Activated T-cell treated with anti-CD3 and anti-CD28 coated beads, Interleukin-2, amount 50 U/mL, for 24 hours (primary cell): Measurements from ENCODE around the gene AOC1.

ENCODE experiments used
- DNase-seq: peaks from one replicate; pipeline ENCODE4 v3.0.0-alpha.2; 2020
- H3K27ac Mint-ChIP-seq: 2 replicates; pipeline ENCODE4 v1.8.0; 2020; ENCODE audit warnings: mild to moderate bottlenecking, mixed read lengths
- H3K27me3 Mint-ChIP-seq: 2 replicates; pipeline ENCODE4 v1.8.0; 2020; ENCODE audit warnings: mixed read lengths
- H3K36me3 Mint-ChIP-seq: 2 replicates; pipeline ENCODE4 v1.8.0; 2020; ENCODE audit warnings: low read depth, mixed read lengths
- H3K4me1 Mint-ChIP-seq: 2 replicates; pipeline ENCODE4 v1.8.0; 2020; ENCODE audit warnings: low read depth, mixed read lengths
- H3K4me3 Mint-ChIP-seq: 2 replicates; pipeline ENCODE4 v1.8.0; 2020; ENCODE audit warnings: mild to moderate bottlenecking, moderate library complexity, mixed read lengths
- H3K9me3 Mint-ChIP-seq: 2 replicates; pipeline ENCODE4 v1.8.0; 2020; ENCODE audit warnings: mixed read lengths

Gene AOC1

GRCh38 chr7:150824379-150825177 is 27.7 kb upstream of the AOC1 start:
- no peak overlapping the region for H3K4me3 Mint-ChIP-seq
- no peak for DNase-seq
- peaks cover 9% of the 10 kb centered on the region for H3K9me3 Mint-ChIP-seq
- H3K27me3 Mint-ChIP-seq = peaks cover 32% of the 10 kb centered on the region
- H3K4me1 Mint-ChIP-seq = peaks cover 2% of the 10 kb centered on the region
- H3K27ac Mint-ChIP-seq = no peak overlapping the region
- H3K36me3 Mint-ChIP-seq = no peaks in the 10 kb centered on the region

- no peak overlapping the region for H3K27ac Mint-ChIP-seq
- no peaks in the 10 kb centered on the region for H3K36me3 Mint-ChIP-seq
- peaks cover 8% of the 10 kb centered on the region for H3K9me3 Mint-ChIP-seq
- no peak for DNase-seq
- H3K4me3 Mint-ChIP-seq = no peak overlapping the region
- peaks cover 39% of the 10 kb centered on the region for H3K27me3 Mint-ChIP-seq
- no peaks in the 10 kb centered on the region for H3K4me1 Mint-ChIP-seq
These were observed 26.1 kb upstream of the AOC1 start for GRCh38 chr7:150826061-150826849.

- Mint-ChIP-seq H3K27me3 (peaks cover 47% of the 10 kb centered on the region), H3K4me3 (no peak overlapping the region), H3K36me3 (no peaks in the 10 kb centered on the region), H3K9me3 (no peaks in the 10 kb centered on the region), H3K27ac (no peak overlapping the region), H3K4me1 (no peaks in the 10 kb centered on the region)
- no peak for DNase-seq
These were observed 23.9 kb upstream of the AOC1 start for GRCh38 chr7:150828384-150828783.

GRCh38 chr7:150829426-150829825 is 22.9 kb upstream of the AOC1 start:
- peaks cover 49% of the 10 kb centered on the region for H3K27me3 Mint-ChIP-seq
- no peak overlapping the region for H3K4me3 Mint-ChIP-seq
- DNase-seq = no peak
- H3K9me3 Mint-ChIP-seq = no peaks in the 10 kb centered on the region
- H3K36me3 Mint-ChIP-seq = no peaks in the 10 kb centered on the region
- H3K4me1 Mint-ChIP-seq = no peaks in the 10 kb centered on the region
- no peak overlapping the region for H3K27ac Mint-ChIP-seq

GRCh38 chr7:150830937-150831336 is 21.4 kb upstream of the AOC1 start:
- no peak for DNase-seq
- H3K27ac Mint-ChIP-seq = no peak overlapping the region
- H3K9me3 Mint-ChIP-seq = no peaks in the 10 kb centered on the region
- H3K4me1 Mint-ChIP-seq = no peaks in the 10 kb centered on the region
- no peaks in the 10 kb centered on the region for H3K36me3 Mint-ChIP-seq
- no peak overlapping the region for H3K4me3 Mint-ChIP-seq
- H3K27me3 Mint-ChIP-seq = peaks cover 47% of the 10 kb centered on the region

GRCh38 chr7:150831851-150832250 is 20.5 kb upstream of the AOC1 start:
- H3K36me3 Mint-ChIP-seq = no peaks in the 10 kb centered on the region
- H3K9me3 Mint-ChIP-seq = no peaks in the 10 kb centered on the region
- no peak for DNase-seq
- no peaks in the 10 kb centered on the region for H3K4me1 Mint-ChIP-seq
- H3K27ac Mint-ChIP-seq = no peak overlapping the region
- H3K27me3 Mint-ChIP-seq = peaks cover 42% of the 10 kb centered on the region
- H3K4me3 Mint-ChIP-seq = no peak overlapping the region

GRCh38 chr7:150835019-150835418 is 17.3 kb upstream of the AOC1 start:
- no peak overlapping the region for H3K27ac Mint-ChIP-seq
- no peaks in the 10 kb centered on the region for H3K4me1 Mint-ChIP-seq
- peaks cover 31% of the 10 kb centered on the region for H3K27me3 Mint-ChIP-seq
- no peak overlapping the region for H3K4me3 Mint-ChIP-seq
- no peaks in the 10 kb centered on the region for H3K36me3 Mint-ChIP-seq
- DNase-seq = no peak
- H3K9me3 Mint-ChIP-seq = no peaks in the 10 kb centered on the region

GRCh38 chr7:150835702-150836280 is 16.5 kb upstream of the AOC1 start:
- no peaks in the 10 kb centered on the region for H3K4me1 Mint-ChIP-seq
- no peaks in the 10 kb centered on the region for H3K9me3 Mint-ChIP-seq
- no peak overlapping the region for H3K4me3 Mint-ChIP-seq
- no peak overlapping the region for H3K27ac Mint-ChIP-seq
- H3K36me3 Mint-ChIP-seq = no peaks in the 10 kb centered on the region
- DNase-seq = no peak
- peaks cover 24% of the 10 kb centered on the region for H3K27me3 Mint-ChIP-seq

- H3K4me3 Mint-ChIP-seq = no peak overlapping the region
- peaks cover 2% of the 10 kb centered on the region for H3K27me3 Mint-ChIP-seq
- H3K27ac Mint-ChIP-seq = no peak overlapping the region
- H3K9me3 Mint-ChIP-seq = no peaks in the 10 kb centered on the region
- no peaks in the 10 kb centered on the region for H3K36me3 Mint-ChIP-seq
- DNase-seq = no peak
- H3K4me1 Mint-ChIP-seq = no peaks in the 10 kb centered on the region
These were observed 13.2 kb upstream of the AOC1 start for GRCh38 chr7:150838965-150839650.

GRCh38 chr7:150842018-150842417 is 10.3 kb upstream of the AOC1 start:
- Mint-ChIP-seq H3K36me3 (no peaks in the 10 kb centered on the region), H3K27ac (no peak overlapping the region), H3K27me3 (no peaks in the 10 kb centered on the region), H3K4me3 (no peak overlapping the region), H3K9me3 (no peaks in the 10 kb centered on the region), H3K4me1 (no peaks in the 10 kb centered on the region)
- DNase-seq = no peak

- Mint-ChIP-seq H3K9me3 (no peaks in the 10 kb centered on the region), H3K4me3 (no peak overlapping the region), H3K27me3 (no peaks in the 10 kb centered on the region), H3K36me3 (no peaks in the 10 kb centered on the region), H3K27ac (no peak overlapping the region), H3K4me1 (no peaks in the 10 kb centered on the region)
- no peak for DNase-seq
These were observed 9.6 kb upstream of the AOC1 start for GRCh38 chr7:150842716-150843115.

- Mint-ChIP-seq H3K27ac (no peak overlapping the region), H3K4me1 (no peaks in the 10 kb centered on the region), H3K9me3 (no peaks in the 10 kb centered on the region), H3K4me3 (no peak overlapping the region), H3K27me3 (no peaks in the 10 kb centered on the region), H3K36me3 (no peaks in the 10 kb centered on the region)
- DNase-seq = no peak
These were observed 6.9 kb upstream of the AOC1 start for GRCh38 chr7:150845421-150845861.

- Mint-ChIP-seq H3K9me3 (no peaks in the 10 kb centered on the region), H3K27ac (no peak overlapping the region), H3K36me3 (no peaks in the 10 kb centered on the region), H3K4me3 (no peak overlapping the region), H3K4me1 (no peaks in the 10 kb centered on the region), H3K27me3 (peaks cover 7% of the 10 kb centered on the region)
- DNase-seq = no peak
These were observed 5.8 kb upstream of the AOC1 start for GRCh38 chr7:150846291-150847115.

- H3K9me3 Mint-ChIP-seq = no peaks in the 10 kb centered on the region
- DNase-seq = no peak
- H3K4me3 Mint-ChIP-seq = no peak overlapping the region
- no peak overlapping the region for H3K27ac Mint-ChIP-seq
- peaks cover 18% of the 10 kb centered on the region for H3K27me3 Mint-ChIP-seq
- no peaks in the 10 kb centered on the region for H3K36me3 Mint-ChIP-seq
- peaks cover 2% of the 10 kb centered on the region for H3K4me1 Mint-ChIP-seq
These were observed 4.8 kb upstream of the AOC1 start for GRCh38 chr7:150847536-150847935.
